Loucy (cell line): Measurements from ENCODE around the gene ZDHHC7.

ENCODE experiments used
- H2AFZ ChIP-seq: fragments of 200-600 bp; sonication (generic); 2 replicates; pipeline ENCODE4 v1.6.0; 2016; ENCODE audit warnings: antibody characterized with exemption, mild to moderate bottlenecking, low read length, moderate library complexity
- H3F3A ChIP-seq: fragments of 200-600 bp; 2 replicates; pipeline ENCODE4 v1.6.0; 2016; ENCODE audit warnings: antibody characterized with exemption, low read depth, mild to moderate bottlenecking
- H3K27me3 ChIP-seq: fragments of 200-600 bp; sonication (generic); 2 replicates; pipeline ENCODE4 v1.6.1; 2014; ENCODE audit warnings: low read length, mild to moderate bottlenecking; ENCODE audit not compliant: insufficient read depth, poor library complexity, severe bottlenecking
- H3K36me3 ChIP-seq: fragments of 200-600 bp; sonication (generic); 2 replicates; pipeline ENCODE4 v1.6.1; 2016; ENCODE audit warnings: low read length; ENCODE audit not compliant: insufficient read depth
- H3K4me1 ChIP-seq: fragments of 200-600 bp; sonication (generic); 2 replicates; pipeline ENCODE4 v1.5.1; 2014; ENCODE audit warnings: low read length, mild to moderate bottlenecking; ENCODE audit not compliant: insufficient read depth, poor library complexity, severe bottlenecking
- H3K4me2 ChIP-seq: fragments of 200-600 bp; sonication (generic); 2 replicates; pipeline ENCODE4 v1.6.0; 2014; ENCODE audit warnings: antibody characterized with exemption, low read length, low read depth, mild to moderate bottlenecking; ENCODE audit not compliant: poor library complexity, severe bottlenecking
- H3K4me3 ChIP-seq: fragments of 200-600 bp; sonication (generic); 2 replicates; pipeline ENCODE4 v1.5.1; 2014; ENCODE audit warnings: low read length, mild to moderate bottlenecking, mixed read lengths; ENCODE audit not compliant: poor library complexity, severe bottlenecking
- H3K79me2 ChIP-seq: fragments of 200-600 bp; sonication (generic); 2 replicates; pipeline ENCODE4 v1.6.1; 2014; ENCODE audit warnings: low read length; ENCODE audit not compliant: insufficient read depth
- H3K9ac ChIP-seq: fragments of 200-600 bp; sonication (generic); 2 replicates; pipeline ENCODE4 v1.6.0; 2014; ENCODE audit warnings: mild to moderate bottlenecking, low read depth, low read length, moderate library complexity; ENCODE audit not compliant: poor library complexity, severe bottlenecking
- H3K9me2 ChIP-seq: fragments of 200-600 bp; sonication (generic); replicated peaks from 2 replicates; pipeline ENCODE4 v1.6.1; 2016; ENCODE audit warnings: low read depth, low read length, mixed read lengths
- H3K9me3 ChIP-seq: fragments of 200-600 bp; sonication (generic); 2 replicates; pipeline ENCODE4 v1.6.1; 2014; ENCODE audit warnings: mild to moderate bottlenecking, antibody characterized with exemption, low read length, low read depth; ENCODE audit not compliant: insufficient read depth
- H4K20me1 ChIP-seq: fragments of 200-600 bp; sonication (generic); 2 replicates; pipeline ENCODE4 v1.6.0; 2014; ENCODE audit warnings: antibody characterized with exemption, low read length, mild to moderate bottlenecking; ENCODE audit not compliant: insufficient read depth, poor library complexity, severe bottlenecking
- CTCF ChIP-seq: fragments of 200-600 bp; sonication (generic); conservative IDR thresholded peaks from 2 replicates; pipeline ENCODE4 v1.5.1; 2014; ENCODE audit warnings: mild to moderate bottlenecking, antibody characterized with exemption, low read length
- EZH2phosphoT487 ChIP-seq: fragments of 200-600 bp; IDR thresholded peaks from 2 replicates; pipeline ENCODE4 v1.6.1; 2018; ENCODE audit warnings: antibody characterized with exemption, mild to moderate bottlenecking, moderate library complexity, borderline replicate concordance

Gene ZDHHC7

DNA sequence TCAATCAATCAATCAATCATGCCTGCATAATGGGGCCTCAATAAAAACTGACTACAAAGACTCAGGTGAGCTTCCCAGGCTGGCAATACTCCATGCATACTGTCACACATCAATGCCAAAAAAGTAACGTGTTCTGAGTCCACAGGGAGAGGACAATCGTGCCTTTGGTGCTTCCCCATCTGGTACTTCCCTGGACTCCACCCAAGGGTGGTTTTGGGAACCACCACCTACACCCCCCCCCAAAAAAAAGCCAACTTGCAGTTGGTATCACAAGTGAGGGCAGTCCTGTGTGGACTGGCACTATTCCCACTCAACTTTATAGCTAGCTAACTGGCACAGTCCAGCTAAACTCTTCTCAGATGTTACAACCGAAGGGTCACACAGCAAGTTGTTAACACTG lies 3.1 kb downstream of the ZDHHC7 start:
- H4K20me1 ChIP-seq, result peaks cover 19% of the 10 kb centered on the region
- TF ChIP-seq EZH2phosphoT487 (no peak), CTCF (no peak)
- no peak overlapping the region for H2AFZ ChIP-seq
- peak overlapping the region; percentile 83 for H3K4me2 ChIP-seq
- H3K36me3 ChIP-seq, result no peaks in the 10 kb centered on the region
- no peaks in the 10 kb centered on the region for H3K9me3 ChIP-seq
- no peaks in the 10 kb centered on the region for H3F3A ChIP-seq
- peak overlapping the region; percentile 7 for H3K4me3 ChIP-seq
- no peaks in the 10 kb centered on the region for H3K27me3 ChIP-seq
- no peaks in the 10 kb centered on the region for H3K9me2 ChIP-seq
- H3K9ac ChIP-seq, result no peak overlapping the region
- H3K4me1 ChIP-seq, result peaks cover 42% of the 10 kb centered on the region
- H3K79me2 ChIP-seq, result peaks cover 72% of the 10 kb centered on the region

- no peaks in the 10 kb centered on the region for H3K9me3 ChIP-seq
- H3K4me3 ChIP-seq, result peak overlapping the region; percentile 7
- H3F3A ChIP-seq, result no peaks in the 10 kb centered on the region
- no peaks in the 10 kb centered on the region for H3K36me3 ChIP-seq
- no peaks in the 10 kb centered on the region for H3K9me2 ChIP-seq
- TF ChIP-seq CTCF (no peak), EZH2phosphoT487 (no peak)
- H4K20me1 ChIP-seq, result peaks cover 20% of the 10 kb centered on the region
- no peak overlapping the region for H2AFZ ChIP-seq
- H3K4me2 ChIP-seq, result peak overlapping the region; percentile 83
- H3K79me2 ChIP-seq, result peaks cover 78% of the 10 kb centered on the region
- peaks cover 45% of the 10 kb centered on the region for H3K4me1 ChIP-seq
- H3K27me3 ChIP-seq, result no peaks in the 10 kb centered on the region
- H3K9ac ChIP-seq, result no peak overlapping the region
These were observed 3.7 kb downstream of the ZDHHC7 start for GRCh38 chr16:85007496-85008214.

DNA sequence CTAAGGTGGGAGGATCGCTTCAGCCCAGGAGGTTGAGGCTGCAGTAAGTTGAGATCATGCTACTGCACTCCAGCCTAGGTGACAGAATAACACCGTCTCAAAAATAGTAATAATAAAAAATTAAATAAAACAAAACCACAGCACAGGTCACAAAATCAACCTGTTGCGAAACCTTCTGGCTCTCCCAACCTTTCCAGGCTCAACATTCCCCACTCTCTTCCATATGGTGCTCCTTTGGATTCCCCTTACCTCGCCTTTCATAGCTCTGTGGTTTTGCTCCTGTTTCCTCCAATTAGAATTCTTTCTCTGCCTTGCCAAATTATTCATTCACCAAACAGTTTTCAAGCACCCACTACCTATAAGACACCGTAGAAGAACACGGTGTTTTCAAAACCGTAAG lies 4.7 kb downstream of the ZDHHC7 start:
- Histone ChIP-seq H3K4me1 (peaks cover 40% of the 10 kb centered on the region), H4K20me1 (peaks cover 25% of the 10 kb centered on the region), H3K27me3 (no peaks in the 10 kb centered on the region), H3K9me2 (no peaks in the 10 kb centered on the region), H2AFZ (no peak overlapping the region), H3K9me3 (no peaks in the 10 kb centered on the region), H3F3A (no peaks in the 10 kb centered on the region), H3K9ac (no peak overlapping the region), H3K79me2 (peaks cover 84% of the 10 kb centered on the region), H3K4me3 (no peak overlapping the region), H3K36me3 (no peaks in the 10 kb centered on the region), H3K4me2 (no peak overlapping the region)
- no peak for TF ChIP-seq EZH2phosphoT487
- no peak for TF ChIP-seq CTCF
